ENCODE results near the gene SH3PXD2A.

The SH3PXD2A gene

DNA sequence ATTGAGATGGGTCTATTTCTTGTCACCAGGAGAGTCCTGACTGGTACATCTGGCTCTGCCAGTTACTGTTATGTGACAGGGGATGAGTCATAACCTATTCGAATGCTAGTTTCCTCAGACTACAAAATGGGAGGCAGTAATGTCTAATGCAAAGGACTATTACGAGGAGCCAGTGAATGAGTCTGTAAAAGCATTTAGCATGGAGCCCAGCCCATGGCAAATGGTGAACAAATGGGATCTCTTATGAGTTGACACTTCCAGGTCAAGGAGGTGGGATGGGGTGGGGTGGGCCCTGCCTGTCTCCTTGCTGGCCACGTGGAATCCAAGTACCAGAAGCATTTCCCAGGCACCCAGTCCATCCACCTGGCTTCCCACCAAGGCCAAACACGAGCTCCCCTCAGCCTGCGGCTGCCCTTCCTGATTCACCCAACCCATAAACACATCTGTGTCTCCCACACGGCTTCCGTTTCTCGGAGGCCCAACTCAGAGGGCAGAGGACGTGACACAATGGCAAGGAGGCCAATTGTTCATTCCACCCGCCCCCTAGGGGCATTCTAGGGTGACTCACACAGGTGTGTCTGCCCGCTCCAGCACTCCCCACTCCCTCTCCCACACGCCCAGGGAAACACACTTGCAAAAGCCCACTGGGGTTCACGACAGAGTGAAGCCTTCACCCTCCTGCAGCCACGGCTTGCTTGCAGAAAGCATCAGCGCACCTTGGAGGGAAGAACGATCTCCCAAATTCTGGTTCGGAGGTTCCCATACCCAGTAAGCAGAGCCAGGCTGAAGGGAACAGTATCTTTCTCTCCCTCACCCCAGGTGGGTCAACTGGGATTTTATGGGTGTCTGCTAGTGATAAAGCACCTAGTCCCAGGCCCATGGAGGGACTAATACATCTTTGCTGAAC lies 109.8 kb downstream of the SH3PXD2A start:
- TF ChIP-seq, protein P1, sequence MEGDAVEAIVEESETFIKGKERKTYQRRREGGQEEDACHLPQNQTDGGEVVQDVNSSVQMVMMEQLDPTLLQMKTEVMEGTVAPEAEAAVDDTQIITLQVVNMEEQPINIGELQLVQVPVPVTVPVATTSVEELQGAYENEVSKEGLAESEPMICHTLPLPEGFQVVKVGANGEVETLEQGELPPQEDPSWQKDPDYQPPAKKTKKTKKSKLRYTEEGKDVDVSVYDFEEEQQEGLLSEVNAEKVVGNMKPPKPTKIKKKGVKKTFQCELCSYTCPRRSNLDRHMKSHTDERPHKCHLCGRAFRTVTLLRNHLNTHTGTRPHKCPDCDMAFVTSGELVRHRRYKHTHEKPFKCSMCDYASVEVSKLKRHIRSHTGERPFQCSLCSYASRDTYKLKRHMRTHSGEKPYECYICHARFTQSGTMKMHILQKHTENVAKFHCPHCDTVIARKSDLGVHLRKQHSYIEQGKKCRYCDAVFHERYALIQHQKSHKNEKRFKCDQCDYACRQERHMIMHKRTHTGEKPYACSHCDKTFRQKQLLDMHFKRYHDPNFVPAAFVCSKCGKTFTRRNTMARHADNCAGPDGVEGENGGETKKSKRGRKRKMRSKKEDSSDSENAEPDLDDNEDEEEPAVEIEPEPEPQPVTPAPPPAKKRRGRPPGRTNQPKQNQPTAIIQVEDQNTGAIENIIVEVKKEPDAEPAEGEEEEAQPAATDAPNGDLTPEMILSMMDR (IDR thresholded peaks at IDR 0.05) = no peak
- peaks cover 3% of the 10 kb centered on the region for H3K4me1 ChIP-seq
- H3K79me2 ChIP-seq = no peaks in the 10 kb centered on the region
- no peaks in the 10 kb centered on the region for H3K36me3 ChIP-seq (ENCODE audit: control insufficient read depth, insufficient read depth, low read length)
- no peak overlapping the region for H3K4me3 ChIP-seq (ENCODE audit: low read depth, low read length)
- no peak overlapping the region for H3K4me2 ChIP-seq (ENCODE audit: low read length)
- no peaks in the 10 kb centered on the region for H3K9me3 ChIP-seq (ENCODE audit: control insufficient read depth, low read length)
- no peak overlapping the region for H3K9ac ChIP-seq
- no peak overlapping the region for H2AFZ ChIP-seq
- no peaks in the 10 kb centered on the region for H3K27me3 ChIP-seq (ENCODE audit: control insufficient read depth, insufficient read depth, low read length)
- no peak overlapping the region for H3K27ac ChIP-seq

DNA sequence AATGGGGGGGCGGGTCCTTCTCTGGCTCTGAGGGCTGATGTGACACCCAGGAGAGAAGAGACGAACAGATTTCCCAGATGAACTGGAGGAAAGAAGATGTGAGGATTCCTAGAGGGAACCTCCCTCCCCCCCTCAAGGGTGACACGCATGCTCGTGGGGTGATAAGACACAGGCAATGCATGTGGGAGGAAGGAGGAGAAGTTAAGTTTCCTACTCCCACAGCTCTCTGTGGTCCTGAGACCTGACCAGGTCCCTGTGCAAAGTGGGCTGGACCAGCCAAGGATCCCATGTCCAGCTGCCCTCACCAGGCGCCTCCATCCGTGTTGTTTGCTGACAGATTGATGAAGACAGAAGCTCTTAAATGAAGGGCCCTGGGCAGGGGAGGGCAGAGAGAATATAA lies 112.6 kb downstream of the SH3PXD2A start:
- no peak overlapping the region for H3K27ac ChIP-seq
- H3K27me3 ChIP-seq (ENCODE audit: control insufficient read depth, insufficient read depth, low read length) = no peaks in the 10 kb centered on the region
- H3K4me1 ChIP-seq = peaks cover 3% of the 10 kb centered on the region
- no peak overlapping the region for H3K4me2 ChIP-seq (ENCODE audit: low read length)
- H3K9me3 ChIP-seq (ENCODE audit: control insufficient read depth, low read length) = no peaks in the 10 kb centered on the region
- no peak overlapping the region for H3K9ac ChIP-seq
- H3K4me3 ChIP-seq (ENCODE audit: low read depth, low read length) = no peak overlapping the region
- no peaks in the 10 kb centered on the region for H3K79me2 ChIP-seq
- TF ChIP-seq, protein P1 (IDR thresholded peaks at IDR 0.05) = no peak
- no peaks in the 10 kb centered on the region for H3K36me3 ChIP-seq (ENCODE audit: control insufficient read depth, insufficient read depth, low read length)
- no peak overlapping the region for H2AFZ ChIP-seq

GRCh38 chr10:103740611-103741010 lies 114.8 kb downstream of the SH3PXD2A start:
- Histone ChIP-seq H3K9me3 (ENCODE audit: control insufficient read depth, low read length) (no peaks in the 10 kb centered on the region), H3K9ac (no peak overlapping the region), H3K79me2 (no peaks in the 10 kb centered on the region), H3K27me3 (ENCODE audit: control insufficient read depth, insufficient read depth, low read length) (no peaks in the 10 kb centered on the region), H3K4me2 (ENCODE audit: low read length) (no peak overlapping the region), H3K4me1 (peaks cover 3% of the 10 kb centered on the region), H2AFZ (no peak overlapping the region), H3K4me3 (ENCODE audit: low read depth, low read length) (no peak overlapping the region), H3K27ac (no peak overlapping the region), H3K36me3 (ENCODE audit: control insufficient read depth, insufficient read depth, low read length) (no peaks in the 10 kb centered on the region)
- TF ChIP-seq, protein P1 (IDR thresholded peaks at IDR 0.05) = no peak

- no peak overlapping the region for H3K4me2 ChIP-seq (ENCODE audit: low read length)
- no peaks in the 10 kb centered on the region for H3K79me2 ChIP-seq
- no peaks in the 10 kb centered on the region for H3K9me3 ChIP-seq (ENCODE audit: control insufficient read depth, low read length)
- H3K4me3 ChIP-seq (ENCODE audit: low read depth, low read length) = no peak overlapping the region
- H3K4me1 ChIP-seq = peaks cover 3% of the 10 kb centered on the region
- no peaks in the 10 kb centered on the region for H3K36me3 ChIP-seq (ENCODE audit: control insufficient read depth, insufficient read depth, low read length)
- no peak overlapping the region for H2AFZ ChIP-seq
- H3K27me3 ChIP-seq (ENCODE audit: control insufficient read depth, insufficient read depth, low read length) = no peaks in the 10 kb centered on the region
- TF ChIP-seq, protein P1 (IDR thresholded peaks at IDR 0.05) = no peak
- H3K27ac ChIP-seq = no peak overlapping the region
- no peak overlapping the region for H3K9ac ChIP-seq
Measured at GRCh38 chr10:103739039-103739764, 116.2 kb downstream of the SH3PXD2A start.

Measured in parathyroid adenoma (tissue), 2 donors.